ENCODE data around the gene STX8. TPM values are rescaled to one million over a fixed set of nuclear protein-coding genes. Genes with fewer than 3 reads are reported as not detected.
"Not testable (repeated sequence)": the region's sequence is repeated elsewhere in the genome, so short reads cannot be mapped to it uniquely, and the experiment has no call there.

STX8 gene
- total RNA-seq, 2 experiments from 2014 or later = 75.2 to 75.8 TPM

DNA sequence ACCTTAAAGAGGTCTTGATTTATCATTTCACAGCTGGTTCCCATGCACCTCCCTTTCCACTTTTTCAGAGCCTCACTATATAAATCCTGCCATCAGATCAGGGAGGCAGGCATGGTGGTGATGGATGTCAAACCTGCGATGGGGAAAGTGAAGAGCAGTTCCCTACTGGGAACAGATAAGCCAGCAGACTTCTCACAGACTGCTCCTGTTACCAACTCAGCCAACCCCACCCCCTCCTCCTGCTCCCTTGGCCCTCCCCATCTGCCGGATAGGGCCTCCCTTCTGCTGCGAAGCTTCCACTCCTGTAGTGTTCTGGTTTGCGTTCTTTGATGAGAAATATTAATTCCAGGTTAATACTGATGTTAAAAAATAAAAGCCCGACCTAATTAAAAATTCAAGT lies 232.1 kb downstream of the STX8 start:
- ChIA-PET POLR2A (no interaction called here), CTCF (no interaction called here)
- intact Hi-C loops (cut with micrococcal nuclease) = no loop called here
- Mint-ChIP-seq H3K36me3 (peaks cover 13% of the 10 kb centered on the region), H3K4me3 (no peak overlapping the region), H3K9me3 (no peaks in the 10 kb centered on the region), H3K4me1 (ENCODE audit: low read depth) (peaks cover 8% of the 10 kb centered on the region), H3K27me3 (no peaks in the 10 kb centered on the region), H3K27ac (no peak overlapping the region)
- DNase-seq = no peak

- CTCF ChIA-PET = no interaction called here
- peaks cover 4% of the 10 kb centered on the region for H3K9me3 Mint-ChIP-seq
Observed at GRCh38 chr17:9342225-9342624, 233.4 kb downstream of the STX8 start.

GRCh38 chr17:9339958-9340357 lies 235.7 kb downstream of the STX8 start:
- H3K27ac Mint-ChIP-seq = no peak overlapping the region
- POLR2A ChIA-PET = no interaction called here
- no peak overlapping the region for H3K4me3 Mint-ChIP-seq

More at GRCh38 chr17:9342225-9342624, 233.4 kb downstream of the STX8 start:
- POLR2A ChIA-PET = no interaction called here
- no peaks in the 10 kb centered on the region for H3K27me3 Mint-ChIP-seq
- peaks cover 8% of the 10 kb centered on the region for H3K4me1 Mint-ChIP-seq (ENCODE audit: low read depth)
- no peak for DNase-seq
- peaks cover 21% of the 10 kb centered on the region for H3K36me3 Mint-ChIP-seq
- no peak overlapping the region for H3K27ac Mint-ChIP-seq
- intact Hi-C loops (cut with micrococcal nuclease) = no loop called here
- no peak overlapping the region for H3K4me3 Mint-ChIP-seq

DNA sequence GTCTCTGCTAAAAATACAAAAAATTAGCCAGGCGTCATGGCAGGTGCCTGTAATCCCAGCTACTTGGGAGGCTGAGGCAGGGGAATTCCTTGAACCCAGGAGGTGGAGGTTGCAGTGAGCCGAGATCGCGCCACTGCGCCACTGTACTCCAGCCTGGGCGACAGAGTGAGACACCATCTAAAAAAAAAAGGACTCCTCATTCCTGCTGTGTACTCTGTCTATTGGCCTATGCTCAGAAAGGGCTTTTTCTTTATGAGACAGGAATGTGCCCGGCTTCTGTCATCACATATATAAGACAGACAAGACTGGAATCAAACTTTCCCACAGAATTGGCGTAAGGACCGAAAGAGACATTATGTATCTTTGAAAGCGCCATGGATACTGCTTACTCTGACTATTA lies 236.1 kb downstream of the STX8 start:
- CTCF ChIA-PET; H3K4me1 Mint-ChIP-seq (ENCODE audit: low read depth); POLR2A ChIA-PET; H3K4me3 Mint-ChIP-seq; intact Hi-C loops (cut with micrococcal nuclease); H3K27me3 Mint-ChIP-seq; DNase-seq; H3K27ac Mint-ChIP-seq: not testable (repeated sequence)
- Mint-ChIP-seq H3K9me3 (peaks cover 26% of the 10 kb centered on the region), H3K36me3 (peaks cover 33% of the 10 kb centered on the region)

More at GRCh38 chr17:9339958-9340357, 235.7 kb downstream of the STX8 start:
- Mint-ChIP-seq H3K27me3 (no peaks in the 10 kb centered on the region), H3K36me3 (peaks cover 28% of the 10 kb centered on the region), H3K4me1 (ENCODE audit: low read depth) (no peaks in the 10 kb centered on the region), H3K9me3 (peaks cover 21% of the 10 kb centered on the region)
- no peak for DNase-seq
- intact Hi-C loops (cut with micrococcal nuclease) = no loop called here
- CTCF ChIA-PET = no interaction called here

DNA sequence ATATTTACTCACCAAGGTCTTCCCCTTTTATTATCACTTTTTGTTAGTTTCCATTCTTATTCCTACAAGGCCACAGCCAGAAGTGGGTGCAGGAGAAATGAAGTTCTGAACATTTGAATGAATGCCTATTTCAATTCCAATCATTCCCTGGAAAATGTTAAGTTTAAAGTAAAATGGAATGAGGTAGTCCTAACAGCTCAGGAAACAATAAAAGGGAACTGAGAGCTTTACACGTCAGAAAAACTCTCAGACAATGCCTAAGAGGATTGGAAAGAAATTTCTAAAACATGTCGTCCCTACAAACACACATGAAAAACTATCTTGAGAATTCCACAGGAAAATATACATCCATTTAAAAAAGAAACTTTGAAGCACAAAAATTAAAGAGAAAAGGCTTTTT lies 238.8 kb downstream of the STX8 start:
- H3K4me1 Mint-ChIP-seq (ENCODE audit: low read depth) = no peaks in the 10 kb centered on the region
- no peak for DNase-seq
- no peak overlapping the region for H3K27ac Mint-ChIP-seq
- H3K9me3 Mint-ChIP-seq = peaks cover 31% of the 10 kb centered on the region
- no peaks in the 10 kb centered on the region for H3K27me3 Mint-ChIP-seq
- intact Hi-C loops (cut with micrococcal nuclease) = no loop called here
- peaks cover 33% of the 10 kb centered on the region for H3K36me3 Mint-ChIP-seq
- ChIA-PET POLR2A (no interaction called here), CTCF (no interaction called here)
- no peak overlapping the region for H3K4me3 Mint-ChIP-seq

GRCh38 chr17:9334536-9335446 lies 240.8 kb downstream of the STX8 start:
- H3K27ac Mint-ChIP-seq = no peak overlapping the region
- POLR2A ChIA-PET = no interaction called here
- no peaks in the 10 kb centered on the region for H3K27me3 Mint-ChIP-seq
- H3K9me3 Mint-ChIP-seq = peaks cover 31% of the 10 kb centered on the region
- no peaks in the 10 kb centered on the region for H3K4me1 Mint-ChIP-seq (ENCODE audit: low read depth)
- intact Hi-C loops (cut with micrococcal nuclease) = no loop called here
- H3K36me3 Mint-ChIP-seq = peaks cover 28% of the 10 kb centered on the region
- peak; percentile 11 for DNase-seq
- CTCF ChIA-PET = no interaction called here
- no peak overlapping the region for H3K4me3 Mint-ChIP-seq

DNA sequence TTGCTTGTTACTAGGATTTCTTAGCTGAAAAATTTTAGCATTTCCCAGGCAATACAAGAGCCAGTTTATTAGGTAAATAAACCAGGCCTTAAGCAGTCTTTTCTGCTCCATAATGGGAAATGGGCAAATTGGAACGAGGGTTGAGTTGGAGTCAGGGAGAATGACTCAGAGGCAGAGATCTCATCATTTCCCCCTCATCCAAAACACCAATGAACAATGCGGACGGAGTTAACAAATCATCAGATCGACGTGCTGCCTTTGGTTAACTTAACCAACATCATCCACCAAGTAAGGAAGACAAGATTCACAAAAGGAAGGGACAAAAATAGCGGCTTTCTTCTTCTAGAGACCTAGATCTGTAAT lies 243.5 kb downstream of the STX8 start:
- intact Hi-C loops (cut with micrococcal nuclease) = no loop called here
- Mint-ChIP-seq H3K36me3 (peaks cover 17% of the 10 kb centered on the region), H3K4me3 (no peak overlapping the region), H3K27ac (no peak overlapping the region), H3K4me1 (ENCODE audit: low read depth) (no peaks in the 10 kb centered on the region), H3K27me3 (no peaks in the 10 kb centered on the region), H3K9me3 (peaks cover 27% of the 10 kb centered on the region)
- no peak for DNase-seq
- CTCF ChIA-PET = no interaction called here
- POLR2A ChIA-PET = no interaction called here

DNA sequence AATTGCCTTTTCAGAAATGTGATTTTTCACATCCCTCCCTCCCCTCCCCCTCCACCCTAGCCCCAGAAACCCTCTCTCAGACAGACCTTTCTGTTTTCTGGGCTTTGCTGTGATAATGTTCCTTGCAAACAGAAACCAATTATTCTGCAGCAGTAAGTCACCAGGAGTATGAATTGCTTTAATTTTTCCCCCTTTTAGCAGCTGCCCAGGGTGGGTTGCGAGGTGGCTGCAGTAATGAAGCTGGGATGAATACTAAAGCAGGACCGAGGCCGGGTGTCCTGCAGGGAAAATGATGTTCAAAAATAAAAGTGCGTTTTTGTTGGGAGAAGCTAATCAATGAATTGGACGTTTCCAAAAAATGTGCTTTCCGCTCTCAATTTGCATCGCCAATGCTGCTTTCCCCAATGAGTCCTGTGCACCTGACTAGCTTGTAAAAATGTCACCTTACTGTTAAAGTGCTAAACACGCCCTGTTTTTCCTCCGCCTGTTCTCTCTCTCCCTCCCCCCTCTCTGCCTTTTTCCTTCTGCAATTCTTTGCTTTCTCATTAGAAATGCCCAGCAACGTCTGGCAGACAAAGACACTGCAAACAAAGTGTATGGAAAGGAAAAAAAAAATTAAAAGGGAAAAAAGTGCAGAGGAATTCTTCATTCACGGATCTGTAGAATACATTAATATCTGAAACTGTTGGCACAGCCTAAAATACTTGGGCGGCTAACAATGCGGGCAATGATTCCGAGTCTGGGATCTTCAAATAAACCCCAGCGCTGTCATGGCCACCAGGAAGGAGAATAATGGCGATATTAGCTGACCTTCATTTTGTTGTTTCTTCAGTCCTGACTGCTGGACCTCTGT lies 244.1 kb downstream of the STX8 start:
- CTCF ChIA-PET = no interaction called here
- Mint-ChIP-seq H3K4me1 (ENCODE audit: low read depth) (no peaks in the 10 kb centered on the region), H3K9me3 (peaks cover 23% of the 10 kb centered on the region), H3K4me3 (no peak overlapping the region), H3K27ac (no peak overlapping the region), H3K36me3 (peaks cover 14% of the 10 kb centered on the region), H3K27me3 (no peaks in the 10 kb centered on the region)
- intact Hi-C loops (cut with micrococcal nuclease) = no loop called here
- no peak for DNase-seq
- POLR2A ChIA-PET = no interaction called here

- Mint-ChIP-seq H3K4me1 (ENCODE audit: low read depth) (no peaks in the 10 kb centered on the region), H3K9me3 (peaks cover 17% of the 10 kb centered on the region), H3K27ac (no peak overlapping the region), H3K27me3 (no peaks in the 10 kb centered on the region), H3K36me3 (peaks cover 14% of the 10 kb centered on the region), H3K4me3 (no peak overlapping the region)
- ChIA-PET CTCF (no interaction called here), POLR2A (no interaction called here)
- intact Hi-C loops (cut with micrococcal nuclease) = no loop called here
- no peak for DNase-seq
Observed at GRCh38 chr17:9330611-9331271, 244.9 kb downstream of the STX8 start.

- ChIA-PET CTCF (no interaction called here), POLR2A (no interaction called here)
- intact Hi-C loops (cut with micrococcal nuclease) = no loop called here
- Mint-ChIP-seq H3K27me3 (no peaks in the 10 kb centered on the region), H3K27ac (no peak overlapping the region), H3K4me3 (no peak overlapping the region), H3K36me3 (peaks cover 12% of the 10 kb centered on the region), H3K9me3 (peaks cover 11% of the 10 kb centered on the region), H3K4me1 (ENCODE audit: low read depth) (no peaks in the 10 kb centered on the region)
- DNase-seq = no peak
Observed at GRCh38 chr17:9330141-9330540, 245.5 kb downstream of the STX8 start.

- CTCF ChIA-PET = no interaction called here
- no peak overlapping the region for H3K27ac Mint-ChIP-seq
- POLR2A ChIA-PET = no interaction called here
- H3K9me3 Mint-ChIP-seq = peaks cover 4% of the 10 kb centered on the region
- intact Hi-C loops (cut with micrococcal nuclease) = no loop called here
- no peak overlapping the region for H3K4me3 Mint-ChIP-seq
- H3K27me3 Mint-ChIP-seq = no peaks in the 10 kb centered on the region
- H3K4me1 Mint-ChIP-seq (ENCODE audit: low read depth) = no peaks in the 10 kb centered on the region
- peaks cover 4% of the 10 kb centered on the region for H3K36me3 Mint-ChIP-seq
- DNase-seq = no peak
Observed at GRCh38 chr17:9329251-9329921, 246.2 kb downstream of the STX8 start.

DNA sequence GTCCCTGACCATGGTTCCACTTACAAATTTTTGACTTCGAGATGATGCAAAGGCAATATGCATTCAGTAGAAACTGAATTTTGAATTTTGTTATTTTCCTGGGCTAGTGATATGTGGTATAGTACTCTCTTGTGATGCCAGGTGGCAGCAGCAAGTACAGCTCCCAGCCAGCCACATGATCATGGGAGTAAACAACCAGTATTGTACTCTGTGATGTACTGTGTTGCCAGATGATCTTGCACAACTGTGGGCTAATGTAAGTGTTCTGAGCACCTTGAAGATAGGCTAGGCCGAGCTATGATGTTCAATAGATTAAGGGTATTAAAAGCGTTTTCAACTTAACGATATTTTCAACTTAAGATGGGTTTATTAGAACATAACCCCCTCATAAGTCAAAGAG lies 250.8 kb downstream of the STX8 start:
- Mint-ChIP-seq H3K27ac (no peak overlapping the region), H3K4me3 (no peak overlapping the region), H3K4me1 (ENCODE audit: low read depth) (no peaks in the 10 kb centered on the region), H3K36me3 (no peaks in the 10 kb centered on the region), H3K9me3 (no peaks in the 10 kb centered on the region), H3K27me3 (no peaks in the 10 kb centered on the region)
- intact Hi-C loops (cut with micrococcal nuclease) = no loop called here
- CTCF ChIA-PET = no interaction called here
- DNase-seq = no peak
- POLR2A ChIA-PET = no interaction called here

Measured in activated CD4-positive, alpha-beta memory T cell treated with anti-CD3 and anti-CD28 coated beads for 36 hours (primary cell).